ENCODE measurements around the gene ZP4.

Gene ZP4, protein sequence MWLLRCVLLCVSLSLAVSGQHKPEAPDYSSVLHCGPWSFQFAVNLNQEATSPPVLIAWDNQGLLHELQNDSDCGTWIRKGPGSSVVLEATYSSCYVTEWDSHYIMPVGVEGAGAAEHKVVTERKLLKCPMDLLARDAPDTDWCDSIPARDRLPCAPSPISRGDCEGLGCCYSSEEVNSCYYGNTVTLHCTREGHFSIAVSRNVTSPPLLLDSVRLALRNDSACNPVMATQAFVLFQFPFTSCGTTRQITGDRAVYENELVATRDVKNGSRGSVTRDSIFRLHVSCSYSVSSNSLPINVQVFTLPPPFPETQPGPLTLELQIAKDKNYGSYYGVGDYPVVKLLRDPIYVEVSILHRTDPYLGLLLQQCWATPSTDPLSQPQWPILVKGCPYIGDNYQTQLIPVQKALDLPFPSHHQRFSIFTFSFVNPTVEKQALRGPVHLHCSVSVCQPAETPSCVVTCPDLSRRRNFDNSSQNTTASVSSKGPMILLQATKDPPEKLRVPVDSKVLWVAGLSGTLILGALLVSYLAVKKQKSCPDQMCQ

DNA sequence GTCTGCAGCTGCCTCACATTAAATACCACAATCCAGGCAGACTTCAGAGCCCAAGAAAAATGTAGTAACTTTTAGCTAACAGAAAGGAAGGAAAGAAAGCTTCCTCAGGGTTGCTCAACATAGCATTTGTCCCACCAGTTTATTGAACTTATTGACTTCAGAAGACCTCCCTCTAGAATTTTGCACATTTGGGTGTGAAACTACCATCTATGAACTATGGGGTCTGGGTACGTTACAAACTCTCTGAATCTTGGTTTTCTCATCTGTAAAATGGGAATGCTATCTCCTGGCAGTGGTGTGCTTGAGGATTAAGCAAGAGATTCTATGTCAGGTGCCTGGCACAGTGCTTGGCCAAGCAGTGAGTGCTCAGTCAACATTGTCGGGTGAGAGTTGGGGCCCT lies at the start of gene ZP4:
TSS of gene ZP4 (minus strand) at position 101 of the 400 bp plus-strand sequence. CDS start 287 bp downstream, outside the sequence.
- DNase-seq (ENCODE audit: low spot score), result no peak
- FAIRE-seq, result no peak

DNA sequence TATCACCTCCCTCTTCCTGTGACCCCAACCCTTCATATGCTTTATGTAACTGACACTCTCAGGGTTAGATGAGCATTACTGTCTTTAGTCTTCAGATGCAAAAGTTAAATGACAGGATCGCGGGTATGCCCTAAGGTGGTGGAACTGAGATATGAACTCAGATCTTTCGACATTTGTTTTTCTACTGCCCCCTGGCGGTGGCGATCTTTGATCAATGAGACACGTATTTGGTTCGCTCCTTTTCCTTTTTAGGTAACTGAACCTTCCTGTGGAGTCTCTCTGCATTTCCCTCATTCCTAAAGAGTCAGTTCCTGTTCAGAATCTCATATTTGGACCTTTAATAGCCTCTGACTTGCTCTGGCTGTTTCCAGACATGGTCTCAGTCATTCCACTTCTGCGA lies 47.8 kb upstream of the ZP4 start:
- no peak for DNase-seq (ENCODE audit: low spot score)

DNA sequence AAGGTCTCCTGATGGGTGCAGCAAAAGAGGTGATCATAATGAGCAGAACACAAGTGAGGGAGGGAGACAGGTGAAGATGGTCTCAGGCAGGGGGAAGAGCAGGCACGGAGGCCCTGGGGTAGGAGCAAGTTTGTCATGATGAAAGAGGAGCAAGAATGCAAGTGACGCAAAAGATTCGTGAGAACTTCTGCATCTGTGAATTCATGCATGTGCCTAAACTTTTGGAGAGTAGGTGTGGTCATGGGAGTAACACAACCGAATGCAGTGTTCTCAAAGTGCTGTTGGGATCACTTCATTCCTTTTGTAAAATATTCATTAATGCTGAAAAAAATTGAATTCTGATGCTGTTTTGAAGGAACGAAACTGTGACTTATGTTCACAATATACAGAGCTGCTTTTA lies 47.3 kb upstream of the ZP4 start:
- no peak for FAIRE-seq
- no peak for DNase-seq (ENCODE audit: low spot score)

More for the DNA sequence above, 47.8 kb upstream of the ZP4 start:
- FAIRE-seq, result no peak

DNA sequence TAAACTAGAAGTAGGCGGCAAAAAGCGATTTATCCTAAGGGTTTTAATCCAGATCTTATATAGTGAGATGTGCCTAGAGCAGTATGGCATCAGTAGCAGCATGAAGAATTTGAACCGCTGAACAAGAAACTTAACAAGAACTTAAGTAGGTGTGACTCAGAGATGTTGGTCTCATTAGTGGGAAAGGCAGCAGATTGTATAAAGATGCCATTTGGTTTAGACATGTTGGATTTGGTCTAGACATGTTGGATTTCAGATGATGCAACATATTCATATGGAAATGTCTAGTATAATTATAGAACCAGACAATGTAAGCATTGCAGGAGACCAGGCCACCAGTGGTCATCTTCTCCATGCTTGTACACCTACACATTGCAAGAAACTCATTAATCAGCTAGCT lies 42.1 kb upstream of the ZP4 start:
- DNase-seq (ENCODE audit: low spot score) (no peak), FAIRE-seq (no peak)

DNA sequence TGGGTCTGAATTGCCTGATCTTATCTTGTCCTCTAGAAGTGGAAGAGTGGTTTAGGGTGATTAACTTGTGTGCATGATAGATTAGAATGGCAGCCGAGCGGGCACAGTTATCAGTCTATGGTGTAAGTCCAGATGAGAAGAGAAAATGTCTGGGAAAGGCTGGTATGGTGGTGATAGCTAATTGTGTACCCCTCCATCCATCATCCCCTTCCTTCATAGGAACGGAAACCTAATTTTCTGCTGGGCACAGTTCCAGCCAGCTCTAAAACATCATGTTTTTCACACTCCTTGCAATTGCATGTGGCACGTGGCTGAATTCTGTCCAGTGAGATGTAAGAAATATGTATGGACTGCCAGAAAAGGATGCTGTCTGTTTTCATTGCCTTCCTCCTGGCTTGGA lies 40.9 kb upstream of the ZP4 start:
- DNase-seq (ENCODE audit: low spot score) (no peak), FAIRE-seq (no peak)

DNA sequence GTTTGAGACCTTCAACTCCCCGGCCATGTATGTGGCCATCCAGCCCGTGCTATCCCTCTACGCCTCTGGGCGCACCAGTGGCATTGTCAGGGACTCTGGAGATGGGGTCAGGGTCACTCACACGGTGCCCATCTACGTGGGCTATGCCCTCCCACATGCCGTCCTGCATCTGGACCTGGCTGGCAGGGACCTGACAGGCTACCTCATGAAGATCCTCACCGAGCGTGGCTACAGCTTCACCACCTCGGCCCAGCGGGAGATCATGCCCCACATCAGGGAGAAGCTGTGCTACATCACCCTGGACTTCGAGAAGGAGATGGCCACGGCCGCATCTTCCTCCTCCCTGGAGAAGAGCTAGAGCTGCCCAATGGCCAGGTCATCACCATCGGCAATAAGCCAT lies 36.5 kb upstream of the ZP4 start:
- FAIRE-seq (no peak), DNase-seq (ENCODE audit: low spot score) (no peak)

DNA sequence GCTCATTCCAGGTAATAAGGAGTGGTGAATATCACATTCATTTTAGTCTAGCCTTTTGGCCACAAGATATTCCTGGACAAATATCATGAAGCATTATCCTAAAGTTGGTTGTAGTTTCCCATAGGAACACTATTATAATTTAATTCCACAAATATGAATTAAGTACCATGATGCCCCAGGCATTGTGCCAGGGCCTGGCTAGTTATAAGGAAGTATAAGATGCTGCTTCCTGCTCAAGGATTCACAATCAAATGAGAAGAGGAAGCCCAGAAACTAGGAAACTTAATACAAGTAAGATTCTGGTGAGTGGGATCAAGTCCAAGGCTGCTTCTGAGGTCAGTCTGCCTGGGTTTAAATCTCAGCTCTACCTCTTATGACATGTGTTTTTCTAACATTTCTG lies 30.6 kb upstream of the ZP4 start:
- no peak for FAIRE-seq

DNA sequence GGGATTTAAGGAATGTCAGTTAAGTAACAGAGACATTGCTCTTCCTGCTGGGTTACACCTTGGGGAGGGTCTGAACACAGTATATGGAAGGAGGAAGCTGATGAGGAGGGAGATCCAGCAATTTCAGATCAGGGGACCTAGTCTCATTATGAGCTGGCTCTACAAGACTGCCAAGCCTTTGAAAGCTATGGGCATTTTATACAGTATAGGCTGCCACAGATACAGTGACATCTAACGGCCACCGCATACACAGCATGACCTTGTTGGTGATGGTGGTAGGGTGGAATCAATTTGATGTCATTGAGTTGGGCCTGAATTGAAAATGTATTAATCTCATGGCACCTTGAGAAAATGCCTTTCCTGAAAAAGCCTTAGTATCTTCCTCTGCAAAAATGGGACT lies 22.6 kb upstream of the ZP4 start:
- no peak for DNase-seq (ENCODE audit: low spot score)
- no peak for FAIRE-seq

More for the DNA sequence above, 30.6 kb upstream of the ZP4 start:
- DNase-seq (ENCODE audit: low spot score), result no peak

DNA sequence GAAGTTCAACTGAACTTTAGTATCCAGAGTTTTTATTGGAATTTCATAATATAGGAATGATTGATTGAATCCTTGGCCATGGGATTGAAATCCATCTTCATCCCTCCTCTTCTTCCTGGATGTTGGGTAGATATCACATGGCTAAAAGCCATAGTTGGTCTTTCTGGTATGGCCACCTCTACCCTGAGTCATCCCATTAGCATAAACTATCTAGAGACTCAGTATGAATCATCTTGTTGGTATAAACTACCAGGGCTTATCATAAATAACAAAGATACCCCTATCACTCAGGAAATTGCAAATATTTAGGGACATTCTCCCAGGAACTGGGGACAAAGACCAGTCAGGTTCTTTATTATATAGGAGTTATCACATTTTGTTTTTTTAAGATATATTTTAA lies 21.2 kb upstream of the ZP4 start:
- no peak for DNase-seq (ENCODE audit: low spot score)
- FAIRE-seq, result no peak

DNA sequence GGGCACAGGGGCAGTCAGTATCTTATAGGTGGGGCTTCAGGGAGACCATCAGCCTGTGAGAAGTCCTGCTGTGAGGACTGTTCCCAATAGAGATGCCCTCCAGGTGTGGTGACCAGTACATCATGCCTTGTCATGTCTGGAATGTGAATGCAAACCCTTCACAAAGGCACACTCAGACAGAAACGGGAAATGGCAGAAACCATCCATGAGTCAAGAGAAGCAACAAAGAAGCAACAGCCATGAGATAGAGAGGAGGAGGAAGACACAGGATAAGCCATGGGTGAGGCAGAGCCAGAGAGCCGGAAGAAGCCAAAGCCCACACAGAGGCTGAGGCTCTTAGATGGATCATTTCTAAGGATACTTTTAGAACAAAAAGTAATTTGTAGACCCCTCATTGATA lies 20.1 kb upstream of the ZP4 start:
- FAIRE-seq (no peak), DNase-seq (ENCODE audit: low spot score) (no peak)

DNA sequence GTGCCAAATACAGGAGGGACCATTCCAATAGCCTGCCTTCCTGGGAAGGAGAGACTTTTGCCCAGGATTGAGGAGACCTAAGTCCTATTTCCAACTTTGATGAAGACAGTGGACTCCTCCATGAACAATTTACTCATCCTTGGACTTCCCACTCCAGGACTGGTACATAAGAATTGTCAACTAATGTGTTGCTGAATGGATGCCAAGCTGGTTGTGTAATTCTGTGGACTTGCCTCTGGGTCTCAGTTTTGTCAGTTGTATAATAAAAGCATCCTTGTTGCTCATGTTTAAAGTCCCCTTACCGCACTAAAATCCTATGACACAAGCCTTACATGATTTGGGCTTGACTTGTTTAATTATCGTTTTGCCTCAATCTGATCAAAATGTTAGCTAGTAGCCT lies 13.2 kb upstream of the ZP4 start:
- no peak for DNase-seq (ENCODE audit: low spot score)
- no peak for FAIRE-seq

DNA sequence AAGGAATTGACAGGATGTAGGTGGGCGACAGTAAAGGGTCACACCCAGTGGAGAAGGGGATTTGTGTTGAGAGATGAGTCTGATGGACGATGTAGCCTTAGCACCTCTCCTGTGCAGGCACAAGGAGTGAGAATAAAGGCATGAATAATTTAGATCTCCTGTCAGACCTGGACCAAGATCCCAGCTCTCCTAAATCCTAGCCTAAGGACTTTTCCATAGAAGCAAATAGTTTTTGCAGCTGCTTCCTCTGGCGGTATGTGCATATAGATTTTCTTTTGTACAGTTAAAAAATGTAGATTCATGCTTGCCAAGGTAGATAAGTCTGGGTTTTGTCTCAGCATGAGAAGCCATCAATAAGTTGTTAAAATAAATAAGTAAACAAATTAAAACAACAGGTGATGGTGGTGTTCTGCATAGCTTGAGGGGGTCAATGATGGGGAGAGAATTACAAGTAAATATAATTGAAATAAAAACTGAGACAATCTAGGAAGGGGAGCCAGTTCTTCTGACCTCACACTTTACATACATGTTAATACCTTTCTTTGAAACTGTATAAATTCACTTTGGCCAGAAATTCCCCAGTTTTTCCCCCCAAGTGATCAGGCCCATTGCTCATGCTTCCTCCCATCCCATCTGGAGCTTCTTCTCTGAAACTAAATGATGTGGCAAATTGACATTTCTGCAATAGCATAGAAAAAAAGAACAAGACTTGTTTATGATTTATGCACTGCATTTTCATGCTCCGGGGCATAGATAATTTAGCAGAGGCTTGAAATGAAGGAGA lies 12.4 kb upstream of the ZP4 start:
- FAIRE-seq (no peak), DNase-seq (ENCODE audit: low spot score) (no peak)

DNA sequence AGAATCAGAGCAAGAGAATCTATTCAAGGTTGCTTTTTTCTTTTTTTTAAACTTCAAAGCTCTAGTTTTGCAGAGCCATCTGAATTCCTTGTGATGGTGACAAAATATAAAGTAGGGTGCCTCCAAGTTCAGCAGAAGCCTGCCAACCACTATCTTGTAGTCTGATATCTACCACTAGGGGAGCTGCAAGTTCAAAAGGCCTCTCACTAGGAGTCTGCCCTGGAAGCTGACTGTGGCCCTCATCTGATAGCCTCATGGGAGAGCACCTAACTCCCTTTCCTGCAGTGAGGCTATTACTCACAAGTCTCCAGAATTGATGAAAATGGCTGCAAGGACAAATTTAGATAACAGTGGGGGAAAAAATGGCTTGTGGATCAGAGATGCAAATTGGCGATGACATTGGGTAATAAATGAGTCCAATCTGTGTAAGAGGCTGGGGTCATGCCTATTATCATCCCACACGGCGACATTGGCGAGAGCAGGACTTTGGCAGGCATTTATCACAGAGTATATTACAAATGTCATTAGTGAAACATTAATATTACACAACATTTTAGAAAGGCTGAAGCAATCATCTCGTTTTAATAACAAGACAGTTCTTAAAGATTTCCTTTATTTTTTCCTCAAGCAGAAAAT lies 10.7 kb upstream of the ZP4 start:
- peak; percentile 11 for DNase-seq (ENCODE audit: low spot score)

DNA sequence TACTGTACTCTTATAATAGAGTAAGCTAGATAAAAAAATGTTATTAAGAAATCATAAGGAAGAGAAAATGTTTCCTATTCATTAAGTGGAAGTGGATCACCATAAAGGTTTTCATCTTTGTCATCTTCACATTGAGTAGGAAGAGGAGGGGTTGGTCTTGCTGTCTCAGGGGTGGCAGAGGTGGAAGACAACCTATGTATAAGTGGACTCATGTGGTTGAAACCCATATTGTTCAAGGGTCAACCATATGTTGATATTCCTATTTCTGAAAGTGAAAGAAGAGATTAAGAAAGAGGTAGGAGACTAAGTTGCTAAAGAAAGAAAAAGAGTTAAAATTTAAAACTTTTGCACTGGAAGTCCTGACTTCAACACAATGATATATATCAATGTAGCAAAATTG lies 4.9 kb upstream of the ZP4 start:
- DNase-seq (ENCODE audit: low spot score) (no peak), FAIRE-seq (no peak)

More for the DNA sequence above, 10.7 kb upstream of the ZP4 start:
- no peak for FAIRE-seq

DNA sequence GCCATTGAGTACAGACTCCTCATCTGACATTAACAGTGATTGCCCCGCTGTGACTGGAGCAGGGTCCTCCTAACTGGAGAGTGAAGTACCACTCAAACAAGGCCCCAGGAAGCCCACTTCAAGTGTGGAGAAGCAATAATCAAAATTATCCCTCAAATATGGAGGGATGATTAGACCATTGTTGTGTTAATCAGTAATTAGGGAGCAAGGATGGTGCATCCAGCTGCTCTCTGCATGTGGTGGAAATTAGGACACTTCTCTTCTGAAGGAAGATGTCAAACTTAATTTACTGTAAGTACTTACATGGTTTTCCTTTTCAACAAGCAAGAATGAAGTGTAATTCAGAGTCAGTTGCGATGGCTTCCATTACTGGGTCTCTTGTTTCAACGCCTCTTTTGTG lies 3.4 kb upstream of the ZP4 start:
- DNase-seq (ENCODE audit: low spot score) (no peak), FAIRE-seq (no peak)

DNA sequence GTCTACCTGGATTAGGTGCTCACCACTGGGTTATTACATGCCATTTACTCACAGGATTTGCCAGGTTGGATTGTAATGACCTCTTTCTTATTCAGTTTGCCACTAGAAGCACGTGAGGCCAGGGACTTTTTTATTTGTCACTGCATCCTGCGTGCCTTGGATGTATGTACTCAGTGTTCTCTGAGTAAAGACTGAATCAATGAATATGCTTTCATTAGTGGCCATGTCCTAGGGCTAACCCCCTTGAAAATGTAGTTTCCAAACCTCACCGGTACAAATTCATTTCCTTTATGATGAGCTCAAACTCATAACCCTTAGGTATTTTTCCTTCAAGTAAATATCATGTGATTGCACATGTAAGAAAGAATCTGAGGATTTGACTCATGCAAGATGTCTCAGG lies 1.3 kb upstream of the ZP4 start:
- no peak for DNase-seq (ENCODE audit: low spot score)
- FAIRE-seq, result no peak

DNA sequence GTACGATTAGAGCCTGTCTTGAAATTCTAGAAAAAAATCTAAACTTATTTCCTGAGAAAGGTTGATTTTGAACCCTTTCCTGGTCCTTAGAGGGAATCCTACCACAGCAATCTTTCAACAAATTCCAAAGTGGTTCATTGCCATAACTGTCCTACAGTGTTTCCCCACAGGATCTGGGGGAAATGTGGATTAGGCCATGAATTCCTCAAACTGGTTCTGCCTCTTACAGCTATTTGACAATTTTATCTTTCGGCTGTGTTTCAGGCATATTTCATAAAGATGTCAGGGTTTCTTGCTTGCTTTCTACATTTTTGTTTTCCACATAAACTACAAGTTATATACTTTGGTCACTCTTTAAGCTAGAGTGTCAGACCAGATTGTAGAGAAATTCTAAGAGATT lies 544 bp upstream of the ZP4 start:
- FAIRE-seq (no peak), DNase-seq (ENCODE audit: low spot score) (no peak)

DNA sequence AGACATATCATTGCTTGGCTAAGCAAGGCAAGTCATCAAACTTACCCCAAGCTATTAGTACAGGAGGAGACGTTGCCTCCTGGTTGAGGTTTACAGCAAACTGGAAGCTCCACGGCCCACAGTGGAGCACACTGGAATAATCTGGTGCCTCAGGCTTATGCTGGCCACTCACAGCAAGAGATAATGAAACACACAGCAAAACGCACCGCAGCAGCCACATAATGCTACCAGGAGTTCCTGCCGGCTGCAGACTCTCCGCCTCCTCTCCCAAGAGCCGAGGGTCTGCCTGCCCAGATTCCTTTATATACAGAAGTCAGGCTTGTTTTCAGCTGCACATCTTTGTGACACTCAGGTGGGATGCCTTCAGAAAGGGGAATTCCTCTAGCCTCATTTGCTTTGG lies 306 bp downstream of the ZP4 start:
- DNase-seq (ENCODE audit: low spot score), result no peak

DNA sequence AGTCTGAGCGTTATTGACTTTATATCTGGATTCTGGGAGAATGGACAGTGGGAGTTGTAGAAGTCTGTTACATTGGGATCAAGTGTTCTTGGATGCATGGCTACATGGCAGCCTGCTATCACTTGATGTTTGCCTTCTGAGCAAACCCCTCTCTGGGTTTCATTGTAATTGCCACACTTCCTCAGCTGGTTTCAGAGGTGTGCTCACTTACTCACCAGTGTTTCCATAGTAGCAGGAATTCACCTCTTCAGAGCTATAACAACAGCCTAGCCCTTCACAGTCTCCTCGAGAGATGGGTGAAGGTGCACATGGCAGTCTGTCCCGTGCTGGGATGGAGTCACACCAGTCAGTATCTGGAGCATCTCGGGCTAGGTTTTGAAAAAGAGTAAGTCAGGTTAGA lies 2.6 kb downstream of the ZP4 start:
- DNase-seq (ENCODE audit: low spot score) (no peak), FAIRE-seq (no peak)

More for the DNA sequence above, 306 bp downstream of the ZP4 start:
- no peak for FAIRE-seq

DNA sequence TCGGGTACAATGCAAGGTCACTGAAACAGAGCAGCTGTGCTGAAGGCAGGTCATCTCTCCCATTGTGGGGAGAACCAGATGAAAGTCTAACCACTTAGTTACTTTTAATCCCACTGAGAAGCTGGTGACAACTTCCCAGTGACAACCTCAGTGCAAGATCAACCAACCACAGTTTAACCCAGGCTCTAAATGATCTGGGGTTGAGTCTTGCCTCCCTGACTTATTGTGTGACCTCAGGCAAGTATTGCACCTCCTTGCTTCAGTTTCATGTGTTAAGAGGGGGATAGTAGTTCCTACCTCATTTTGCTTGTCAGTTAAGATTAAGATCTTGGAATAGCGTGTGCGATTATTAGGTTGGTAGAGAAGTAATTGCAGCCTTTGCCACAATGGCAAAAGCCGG lies 3.2 kb downstream of the ZP4 start:
- FAIRE-seq, result no peak
- DNase-seq (ENCODE audit: low spot score), result no peak

DNA sequence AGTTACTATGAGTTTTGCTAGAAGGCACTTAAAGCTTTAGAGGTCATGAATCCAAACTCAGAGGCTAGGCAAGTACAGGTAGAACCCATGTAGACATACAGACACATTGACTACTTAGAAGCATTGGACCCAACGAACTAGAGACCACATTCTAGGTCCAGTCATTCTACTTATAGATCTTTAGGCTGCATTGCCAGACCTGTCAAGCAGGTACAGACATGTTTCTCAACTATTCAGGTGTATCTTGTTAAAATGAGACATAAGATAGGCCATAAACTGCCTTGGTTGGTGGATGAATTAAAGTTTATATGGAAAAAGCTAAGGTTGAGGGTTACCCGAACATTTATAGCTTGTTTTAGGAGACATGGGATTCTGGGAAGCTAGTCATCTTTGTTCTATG lies 6.5 kb downstream of the ZP4 start:
- no peak for DNase-seq (ENCODE audit: low spot score)
- no peak for FAIRE-seq

DNA sequence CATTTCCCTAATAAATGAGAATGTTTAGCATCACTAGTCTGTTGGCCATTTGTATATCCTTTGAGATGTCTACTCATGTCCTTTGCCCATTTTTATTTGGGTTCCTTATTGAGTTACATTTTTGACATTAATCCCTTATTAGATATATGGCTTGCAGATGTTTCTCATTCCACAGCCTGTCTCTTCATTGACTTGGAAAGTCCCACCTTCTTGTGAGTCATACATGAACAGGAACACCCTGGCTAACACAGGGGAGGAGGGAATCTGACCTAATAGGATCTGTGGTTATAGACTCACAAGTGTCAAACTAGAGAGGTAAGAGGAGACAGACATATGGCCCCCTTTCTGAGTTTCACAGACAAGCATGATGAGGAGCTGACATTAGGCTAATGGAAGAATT lies 11.5 kb downstream of the ZP4 start:
- FAIRE-seq (no peak), DNase-seq (ENCODE audit: low spot score) (peak; percentile 65)
